NCI-H1092 (cell line): ENCODE data around the gene MAPK11.

Source experiments
- DNase-seq: peaks from one replicate; lab custom pipeline; 2025; lab: John Stamatoyannopoulos, UW

MAPK11 gene

DNA sequence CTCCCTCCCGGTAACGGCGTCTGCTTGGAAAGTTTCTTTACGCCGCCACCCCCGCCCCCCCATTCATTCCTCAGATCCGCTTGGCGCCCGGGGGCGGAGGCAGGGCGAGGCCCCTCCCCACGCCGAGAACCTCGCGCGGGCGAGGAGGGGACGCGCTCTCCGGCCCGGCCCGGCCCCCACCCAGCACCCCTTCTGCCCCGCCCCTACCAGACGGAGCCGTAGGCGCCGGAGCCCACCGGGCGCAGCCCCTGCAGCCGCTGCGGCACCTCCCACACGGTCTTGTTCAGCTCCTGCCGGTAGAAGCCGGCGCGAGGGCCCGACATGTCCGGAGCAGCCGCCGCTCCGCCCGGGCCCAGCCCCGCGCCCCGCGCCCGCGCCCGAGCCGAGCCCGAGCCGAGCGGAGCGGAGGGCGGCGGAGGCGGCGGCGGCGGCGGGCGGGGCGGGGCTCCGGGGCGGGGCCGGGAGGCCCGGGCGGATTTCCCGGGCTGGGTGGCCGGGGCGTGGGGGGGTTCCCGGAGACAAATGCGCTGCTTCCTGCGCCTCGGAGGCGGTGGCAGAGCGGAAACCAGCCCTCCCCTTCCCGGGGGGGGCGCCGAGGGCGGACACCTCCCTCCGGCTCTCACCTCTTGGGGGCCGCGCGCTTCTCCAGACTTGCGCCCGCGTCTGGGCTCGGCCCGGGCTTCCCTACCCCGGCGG, at the start of gene MAPK11:
MAPK11 (minus strand) TSS at position 411 of the 696 bp plus-strand sequence; CDS start at position 323, 88 bp downstream.
- DNase-seq = no peak

DNA sequence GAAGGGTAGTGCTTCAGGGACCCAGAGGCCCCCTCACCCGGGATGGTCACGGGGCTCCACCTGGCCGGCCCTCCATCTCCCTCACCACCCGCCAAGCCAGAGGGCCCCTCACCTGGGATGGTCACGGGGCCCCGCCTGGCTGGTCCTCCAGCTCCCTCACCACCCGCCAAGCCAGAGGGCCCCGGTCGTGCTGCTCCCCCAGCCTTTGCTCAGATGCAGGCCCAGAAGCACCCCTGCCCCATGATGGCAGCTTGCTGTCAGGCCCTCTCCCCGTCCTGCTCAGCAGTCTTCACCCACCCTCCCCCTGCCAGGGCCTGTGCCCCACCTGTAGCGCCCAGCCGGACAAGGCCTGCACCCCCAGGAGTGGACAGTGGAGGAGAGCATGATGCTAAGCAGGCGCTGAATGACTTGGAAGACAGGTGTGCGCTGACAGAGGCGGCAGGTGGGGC, 49.3 kb upstream of the MAPK11 start:
- no peak for DNase-seq

DNA sequence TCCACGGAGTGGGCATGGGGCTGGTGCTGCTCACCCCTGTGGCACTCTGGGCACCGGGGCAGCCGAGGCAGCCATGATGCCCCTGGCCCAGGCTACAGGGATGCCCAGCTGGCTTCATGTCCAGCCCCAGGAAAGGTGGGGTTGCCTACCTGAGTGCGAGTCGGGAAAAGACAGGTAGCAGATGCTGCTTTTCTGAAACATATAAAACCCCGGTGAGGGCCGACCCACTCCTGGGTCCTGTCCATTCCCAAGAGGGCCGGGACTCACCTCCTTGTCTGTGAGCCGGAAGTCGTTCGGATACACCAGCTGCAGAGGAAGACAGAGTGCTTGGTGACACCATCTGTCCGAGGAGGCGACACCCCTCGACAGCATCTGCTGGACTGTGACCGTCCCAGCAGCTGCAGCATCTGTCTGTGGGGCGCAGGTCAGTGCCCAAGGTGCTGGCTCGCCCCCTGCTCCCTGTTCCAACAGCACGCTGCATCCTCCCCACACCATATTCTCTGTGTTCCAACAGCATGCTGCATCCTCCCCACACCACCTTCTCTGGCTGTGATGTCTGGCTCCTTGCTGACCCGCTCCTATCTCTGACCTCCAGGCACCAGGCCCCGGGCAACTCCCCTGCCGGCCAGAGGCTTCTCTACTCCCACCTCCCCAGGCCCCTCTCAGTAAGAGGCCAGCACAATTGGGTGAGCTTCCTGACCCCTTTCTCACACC, 48.7 kb upstream of the MAPK11 start:
- DNase-seq = no peak

DNA sequence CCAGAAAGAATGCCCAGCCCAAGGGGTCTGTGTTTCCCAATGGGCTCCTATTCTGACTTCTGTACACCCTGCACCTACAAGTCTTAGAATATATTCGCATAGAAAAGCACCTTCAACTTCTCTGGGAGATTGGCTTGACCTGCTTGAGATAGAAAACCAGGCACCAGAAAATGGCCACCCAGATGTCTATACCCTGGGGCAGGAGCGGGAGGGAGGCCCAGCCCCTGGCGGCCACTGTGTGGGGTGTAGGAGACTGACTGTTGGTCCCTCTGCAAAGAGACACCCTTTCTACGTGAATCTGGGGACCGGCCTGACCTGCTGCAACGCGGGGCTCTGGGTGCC, 48.1 kb upstream of the MAPK11 start:
- no peak for DNase-seq

DNA sequence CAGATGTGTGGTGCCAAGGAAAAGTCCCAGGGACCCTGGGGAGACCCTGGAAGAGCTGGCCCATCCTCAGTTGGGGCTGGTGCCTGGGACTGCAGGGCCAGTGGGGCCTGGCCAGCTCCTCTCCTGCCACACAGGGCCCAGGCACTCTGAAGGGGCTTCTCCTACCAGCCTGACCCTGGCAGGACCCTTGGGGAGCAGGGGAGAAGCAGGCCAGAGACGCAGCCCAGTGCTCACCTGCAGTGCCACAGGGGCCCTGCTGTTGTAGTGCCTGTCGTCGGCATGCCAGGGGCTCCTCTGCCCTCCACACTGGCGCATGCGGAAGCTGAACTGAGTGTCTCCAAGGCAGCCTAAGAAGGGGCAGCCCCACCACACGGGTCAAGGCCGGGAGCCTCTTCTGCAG, 47.5 kb upstream of the MAPK11 start:
- no peak for DNase-seq

DNA sequence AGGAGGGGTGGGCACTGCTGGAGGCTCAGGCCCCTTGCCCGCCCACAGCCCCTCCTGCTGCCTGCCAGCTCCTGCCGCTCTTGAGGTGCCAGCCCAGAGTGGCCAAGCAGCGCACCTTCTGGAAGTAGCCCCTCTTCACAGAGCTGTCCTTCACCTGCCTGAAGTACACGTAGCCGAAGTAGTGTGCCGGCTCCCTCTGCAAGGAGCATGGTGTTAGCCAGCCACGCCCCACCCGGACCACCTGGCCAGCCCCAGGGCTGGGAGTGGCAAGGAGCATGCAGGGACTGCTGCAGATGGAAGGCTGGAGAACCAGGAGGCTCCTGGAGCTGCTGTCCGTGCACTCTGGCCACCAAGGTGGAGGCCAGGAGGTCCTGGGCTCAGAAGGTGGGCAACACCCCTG, 47.0 kb upstream of the MAPK11 start:
- DNase-seq = no peak

DNA sequence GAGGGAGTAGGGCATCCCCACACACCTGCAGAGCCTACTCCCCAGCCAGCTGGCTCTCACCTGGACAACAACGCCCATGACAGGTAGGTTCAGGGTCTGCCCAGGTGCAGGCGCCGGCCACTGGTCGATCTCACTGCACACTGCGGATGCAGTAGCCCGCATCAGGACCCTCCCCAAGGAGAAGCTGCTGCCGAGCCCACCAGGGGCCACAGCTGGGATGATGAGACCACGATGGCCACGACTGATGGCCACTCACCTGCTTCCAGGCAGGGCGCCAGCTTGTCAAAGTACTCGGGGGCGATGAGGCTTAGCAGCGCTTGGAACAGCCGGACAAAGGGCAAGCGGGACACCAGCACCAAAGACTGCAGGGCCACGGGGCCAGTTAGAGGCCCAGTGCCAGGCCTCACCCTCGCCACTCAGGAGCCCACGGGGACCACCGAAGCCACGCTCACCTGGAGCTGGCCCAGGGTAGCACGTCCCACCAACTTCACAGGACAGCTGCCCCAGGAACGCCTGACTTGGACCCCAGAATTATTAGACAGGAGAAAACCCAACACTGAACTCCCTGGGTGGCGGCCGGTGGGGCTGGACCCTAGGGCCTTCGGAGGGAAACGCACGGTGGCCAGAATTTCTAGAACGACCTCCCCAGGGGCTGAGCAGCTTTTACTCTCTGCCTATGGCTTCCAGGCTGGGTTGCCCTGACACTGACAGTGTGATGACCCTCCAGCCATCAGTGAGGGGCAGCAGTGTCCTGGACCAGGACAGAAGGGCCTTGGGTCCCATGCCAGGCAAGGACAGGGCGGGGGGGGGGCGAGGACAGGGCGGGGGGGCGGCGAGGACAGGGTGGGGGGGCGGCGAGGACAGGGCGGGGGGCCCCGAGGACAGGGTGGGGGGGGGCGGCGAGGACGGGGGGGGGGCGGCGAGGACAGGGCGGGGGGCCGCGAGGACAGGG, 46.2 kb upstream of the MAPK11 start:
- DNase-seq = no peak

DNA sequence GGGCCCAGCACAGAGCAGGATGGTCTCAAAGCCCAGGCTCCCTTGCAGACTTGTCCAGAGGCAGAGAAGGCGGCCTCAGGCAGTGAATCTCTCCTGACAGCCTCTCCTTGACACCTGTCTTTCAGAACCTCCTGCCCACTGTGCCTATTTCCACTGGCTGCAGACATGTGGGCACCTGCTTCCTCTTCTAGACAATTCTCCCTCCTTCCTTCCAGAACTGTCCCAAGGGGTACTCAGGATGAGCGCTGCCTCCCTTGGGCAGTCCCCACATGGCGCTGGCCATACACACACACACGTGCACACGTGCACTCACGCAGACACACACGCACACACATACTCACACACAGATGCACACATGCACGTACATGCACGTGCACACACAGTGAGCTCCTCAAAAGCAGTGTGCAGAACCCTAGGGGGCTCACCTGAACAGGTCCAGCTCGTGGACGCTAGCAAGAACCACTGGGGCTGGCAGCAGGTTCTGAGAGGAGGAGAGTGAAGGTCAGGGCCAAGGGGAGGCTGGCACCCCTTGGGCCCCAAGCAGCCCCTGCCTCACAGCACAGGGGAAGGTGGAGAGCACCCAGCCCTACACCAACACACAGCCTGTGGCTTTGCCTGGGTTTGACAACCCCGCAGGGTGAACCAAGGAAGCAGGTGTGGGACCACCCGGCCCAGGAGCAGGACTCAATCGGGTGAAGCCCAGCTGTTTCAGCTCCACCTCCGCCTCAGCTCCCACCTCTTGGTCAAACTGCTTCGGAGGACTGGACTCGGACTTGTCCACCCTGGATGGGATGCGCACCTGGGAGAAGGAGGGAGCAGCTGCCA, 45.3 kb upstream of the MAPK11 start:
- no peak for DNase-seq

DNA sequence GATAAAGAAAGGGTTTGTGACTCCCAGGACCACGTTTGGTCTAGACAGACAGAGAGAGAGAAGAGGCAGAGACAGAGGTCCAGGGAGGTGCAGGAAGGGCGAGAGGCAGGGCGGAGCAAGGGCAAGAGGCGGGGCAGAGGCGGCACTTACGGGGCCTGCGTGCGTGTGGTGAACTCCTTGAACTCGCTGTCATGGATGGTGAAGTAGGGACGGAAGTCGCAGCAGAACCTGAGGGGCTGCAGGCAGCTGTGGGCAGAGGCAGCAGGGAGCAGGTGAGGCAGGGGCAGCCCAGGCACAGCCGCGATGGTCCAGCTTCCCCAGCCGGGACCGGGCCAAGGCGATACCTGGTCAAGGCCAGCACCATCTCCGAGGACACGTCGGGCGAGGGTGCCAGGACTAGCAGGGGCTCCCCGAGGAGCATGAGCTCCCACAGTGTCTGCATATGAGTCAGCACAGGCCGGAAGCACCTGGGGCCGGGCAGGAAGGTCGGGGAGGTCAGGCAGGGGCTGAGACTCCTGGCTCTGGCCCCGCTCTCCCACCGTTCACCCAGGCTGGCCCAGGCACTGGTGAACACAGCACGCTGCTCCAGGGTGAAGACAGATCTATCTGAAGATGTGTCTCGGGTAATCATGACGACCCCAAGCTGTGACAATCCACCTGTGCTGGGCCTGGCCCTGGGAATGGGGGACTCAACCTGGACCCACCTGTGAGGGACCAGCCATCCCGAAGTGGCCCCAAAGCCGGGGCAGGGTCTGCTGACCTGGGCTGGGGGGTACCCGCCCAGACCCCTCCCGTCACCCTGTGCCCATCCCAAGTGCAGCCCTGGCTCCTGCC, 44.5 kb upstream of the MAPK11 start:
- no peak for DNase-seq

DNA sequence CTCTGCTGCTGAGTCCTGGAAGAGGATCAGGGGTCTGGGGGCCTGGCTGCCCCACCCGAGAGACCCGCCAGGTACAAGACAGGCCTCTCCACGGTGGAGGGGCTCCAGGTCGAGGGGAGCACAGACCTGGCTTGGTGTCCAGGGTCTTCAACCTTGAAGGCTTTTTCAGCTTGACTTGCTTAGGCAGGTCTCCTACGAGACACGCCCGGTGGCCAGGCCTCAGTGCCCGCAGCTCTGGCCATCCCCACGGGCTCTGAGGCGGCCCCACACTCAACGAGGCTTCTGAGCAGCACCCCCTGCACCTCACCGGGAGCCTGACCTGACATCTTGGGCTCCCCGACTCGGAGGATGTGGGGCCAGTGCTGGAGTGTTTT, 43.9 kb upstream of the MAPK11 start:
- no peak for DNase-seq

DNA sequence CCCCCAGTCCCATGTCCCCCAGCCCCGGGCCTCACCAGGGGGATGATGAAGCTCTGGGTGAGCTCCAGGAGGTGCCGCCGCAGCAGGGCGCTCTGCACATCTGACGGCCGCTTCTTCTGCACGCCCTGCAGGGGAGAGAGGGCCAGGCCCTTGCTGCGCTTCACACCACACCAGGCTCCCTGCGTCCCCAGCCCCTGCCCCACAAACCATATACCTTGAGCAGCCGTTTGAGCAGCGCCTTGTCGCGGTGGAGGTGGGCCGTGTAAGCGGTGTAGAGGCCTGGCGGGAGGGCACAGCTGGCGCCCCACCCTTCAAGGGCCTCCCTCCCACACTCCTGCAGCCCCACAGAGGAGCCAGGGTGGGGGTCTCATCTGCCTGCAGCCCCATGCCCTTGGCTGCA, 43.4 kb upstream of the MAPK11 start:
- no peak for DNase-seq

DNA sequence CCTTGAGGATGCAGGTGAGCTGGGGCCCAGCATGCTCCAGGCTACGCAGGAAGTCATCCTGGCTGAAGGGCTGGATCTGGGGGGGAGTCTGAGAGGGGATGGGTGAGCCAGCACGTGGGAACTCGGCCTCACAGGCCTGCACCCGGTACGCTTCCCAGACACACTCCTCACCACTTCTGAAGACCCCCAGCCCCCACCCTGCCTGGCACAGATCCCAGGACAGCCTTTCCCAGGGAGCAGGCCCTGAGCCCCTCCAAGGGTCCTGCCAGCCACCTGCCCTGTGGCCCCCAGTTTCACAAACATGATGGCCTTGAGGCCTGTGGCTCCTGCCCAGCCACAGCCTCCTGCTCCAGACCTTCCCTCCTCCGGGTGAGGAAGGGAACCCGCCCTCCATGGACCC, 42.8 kb upstream of the MAPK11 start:
- DNase-seq = no peak

DNA sequence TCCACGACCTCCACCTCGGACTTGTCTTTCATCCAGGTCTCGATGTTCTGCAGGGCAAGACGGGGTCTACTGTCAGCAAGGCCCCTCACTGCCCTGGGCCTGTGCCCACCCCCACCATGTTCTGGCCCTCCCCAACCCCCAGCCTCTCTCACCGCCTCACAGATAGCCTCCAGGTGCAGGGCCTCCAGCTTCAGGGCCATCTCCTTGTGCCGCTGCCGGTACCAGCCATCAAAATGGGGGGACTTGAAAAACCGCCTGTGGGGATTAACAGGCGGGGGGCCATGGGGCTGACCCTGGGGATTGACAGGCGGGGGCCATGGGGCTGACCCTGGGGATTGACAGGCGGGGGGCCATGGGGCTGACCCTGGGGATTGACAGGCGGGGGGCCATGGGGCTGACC, 42.2 kb upstream of the MAPK11 start:
- no peak for DNase-seq

DNA sequence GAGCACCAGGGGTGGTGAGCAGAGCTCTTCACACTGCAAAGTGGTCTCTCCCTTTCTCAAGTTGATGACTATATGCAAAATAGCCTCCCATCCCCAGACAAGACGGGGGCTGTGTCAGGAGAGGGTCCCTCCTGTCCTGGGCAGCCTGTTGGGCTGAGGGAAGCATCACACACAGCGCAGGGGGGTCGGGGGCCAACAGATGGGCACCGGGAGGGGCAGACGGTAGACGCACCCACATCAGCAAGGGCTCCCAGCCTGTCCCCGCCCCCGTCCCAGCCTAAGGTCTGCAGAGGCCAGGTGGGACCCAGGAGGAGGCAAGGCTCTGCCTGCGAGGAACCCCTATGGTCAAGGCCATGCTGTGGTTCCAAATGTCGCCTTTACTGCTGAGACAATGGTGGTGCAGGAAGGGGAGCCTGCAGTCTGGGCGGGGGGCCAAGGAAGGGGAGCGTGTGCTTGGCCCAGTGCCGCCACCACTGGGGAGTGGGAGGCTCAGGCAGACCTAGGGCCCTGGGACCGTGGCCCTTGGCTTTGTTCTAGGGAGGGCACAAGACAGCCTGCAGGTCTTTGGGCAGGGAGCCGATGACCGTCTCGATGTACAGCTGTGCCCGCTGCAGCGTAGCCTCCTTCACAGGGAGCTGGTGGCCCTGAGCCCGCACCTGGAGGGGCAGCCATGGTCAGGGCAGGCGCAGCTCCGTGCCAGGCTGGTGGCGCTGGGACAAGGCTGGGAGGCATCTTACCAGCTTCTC, 41.6 kb upstream of the MAPK11 start:
- no peak for DNase-seq

DNA sequence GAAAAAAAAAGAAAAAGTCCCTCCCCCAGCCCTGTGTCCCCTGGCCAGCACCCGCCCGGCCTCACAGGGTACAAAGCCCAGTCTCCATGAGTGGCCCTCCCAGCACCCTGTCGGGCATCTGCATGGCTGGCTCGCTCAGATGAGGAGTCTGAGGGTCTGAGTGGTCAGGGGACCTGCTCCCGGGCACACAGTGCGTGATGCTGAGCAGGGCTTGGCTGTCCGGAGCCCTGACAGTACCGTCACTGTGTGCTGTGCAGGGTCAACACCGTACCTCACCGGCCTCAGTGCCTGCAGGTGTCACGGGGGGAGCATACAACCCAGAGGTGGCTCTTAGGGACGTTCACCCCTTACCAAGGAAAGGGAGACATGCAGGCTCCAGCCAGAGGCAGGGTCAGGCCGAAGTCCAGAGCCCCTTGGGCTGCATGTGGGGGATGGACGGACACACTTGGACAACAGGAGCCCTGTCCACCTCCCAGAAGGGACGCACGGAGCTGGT, 40.8 kb upstream of the MAPK11 start:
- no peak for DNase-seq

DNA sequence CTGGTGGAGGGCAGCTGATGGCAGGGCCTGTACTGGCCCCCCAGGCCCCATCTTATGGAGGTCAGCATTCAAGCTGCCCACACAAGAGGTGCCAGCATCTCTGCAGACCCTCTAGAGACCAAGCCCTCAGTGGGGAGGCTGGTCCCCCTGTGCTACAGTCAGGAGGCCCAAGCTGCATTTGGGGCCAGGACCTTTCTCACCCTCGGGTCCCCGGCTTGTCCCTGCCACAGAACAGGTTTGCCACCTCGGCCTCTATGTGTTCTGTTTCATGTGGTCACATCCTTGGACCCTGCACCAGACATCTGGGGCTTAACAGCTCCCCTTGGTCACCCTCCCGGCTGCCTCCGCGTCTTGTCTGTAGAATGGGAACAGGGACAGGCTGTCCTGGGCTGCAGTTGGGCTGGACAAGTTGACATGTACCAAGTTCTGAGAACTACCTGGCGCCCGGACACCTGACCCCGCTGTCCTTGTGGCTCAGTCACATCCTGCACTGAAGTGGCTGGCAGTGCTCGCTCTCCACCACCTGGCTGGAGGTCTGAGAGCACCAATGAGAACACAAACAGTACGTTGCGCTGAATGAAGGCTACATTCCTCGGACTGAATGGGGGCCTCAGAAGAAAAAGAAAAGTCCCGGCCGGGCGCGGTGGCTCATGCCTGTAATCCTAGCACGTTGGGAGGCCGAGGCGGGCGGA, 40.0 kb upstream of the MAPK11 start:
- no peak for DNase-seq

DNA sequence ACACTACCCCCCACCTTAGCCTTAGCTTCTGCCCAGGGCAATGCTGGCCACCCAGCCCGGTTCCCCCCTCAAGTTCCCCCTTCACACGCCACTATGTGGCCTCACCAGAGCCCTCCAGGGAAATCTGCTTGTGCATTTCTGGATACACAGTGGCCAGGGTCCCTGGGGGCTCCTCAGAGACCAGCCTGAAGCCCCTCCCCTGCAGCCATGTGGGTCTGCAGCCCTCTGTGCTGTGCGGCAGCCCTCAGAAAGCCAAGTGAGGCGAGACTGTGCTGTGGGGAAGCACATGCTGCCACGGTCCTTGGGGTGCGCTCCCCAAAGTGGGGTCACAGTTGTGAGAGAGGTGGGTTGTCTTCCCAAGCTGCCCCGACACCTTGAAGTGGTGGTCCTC, 39.4 kb upstream of the MAPK11 start:
- DNase-seq = no peak

DNA sequence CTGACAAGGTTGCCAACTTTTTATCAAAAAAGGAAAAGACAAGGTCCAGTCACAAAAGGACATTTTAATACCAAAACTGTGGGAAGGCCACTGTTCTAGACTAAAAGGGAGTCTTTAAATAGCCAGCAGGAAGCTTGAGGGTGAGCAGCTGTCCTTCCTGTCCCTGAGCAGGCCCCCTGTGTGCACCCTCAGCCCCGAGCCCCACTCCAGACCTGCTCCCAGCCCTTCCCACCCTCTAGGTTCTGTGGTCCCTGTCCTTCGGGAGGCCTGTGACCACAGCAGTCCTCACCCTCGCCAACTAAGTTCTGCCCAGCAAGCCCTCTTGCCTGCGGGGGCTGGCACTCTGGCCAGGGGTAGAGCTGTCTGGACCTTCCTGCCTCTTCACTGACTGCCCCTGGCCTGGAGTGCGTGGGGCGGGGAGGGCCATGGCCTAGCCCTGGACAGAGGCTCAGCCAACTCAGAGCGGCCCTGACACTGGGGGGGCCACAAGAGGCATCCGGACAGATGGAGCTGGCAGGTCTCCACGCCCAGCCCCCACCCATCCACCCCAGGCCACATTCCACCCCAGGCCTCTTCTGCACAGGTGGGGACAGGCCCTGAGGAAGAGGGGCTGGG, 38.9 kb upstream of the MAPK11 start:
- DNase-seq = no peak

DNA sequence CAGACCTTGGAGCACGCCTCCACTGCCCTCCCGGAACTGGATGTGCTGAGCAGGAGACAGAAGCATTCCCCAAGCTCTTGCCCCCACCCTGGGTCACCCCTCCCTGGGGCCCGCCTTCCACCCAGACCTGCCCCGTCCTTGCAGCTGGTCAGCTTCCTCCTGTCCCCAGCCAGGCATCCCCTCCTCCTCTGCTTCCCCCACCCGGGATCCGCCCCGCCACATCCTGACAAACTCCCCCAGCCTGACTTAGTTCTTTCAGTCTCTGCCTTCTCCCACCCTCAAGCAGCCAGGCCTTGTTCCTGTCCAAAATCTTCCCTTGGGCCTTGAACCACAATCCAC, 38.4 kb upstream of the MAPK11 start:
- no peak for DNase-seq
